HG03442 (cell line): ENCODE data around the gene CASK.
A peak's percentile ranks its signal among the peaks of the same experiment; 100 is the strongest.
"Not testable (repeated sequence)": the region's sequence is repeated elsewhere in the genome, so short reads cannot be mapped to it uniquely, and the experiment has no call there.

Experiments used
- ATAC-seq: cut with Tn5 transposase; IDR thresholded peaks from one replicate; pipeline ENCODE4 v1.9.1; 2021; ENCODE audit warnings: mild to moderate bottlenecking, moderate library complexity; ENCODE audit not compliant: unreplicated experiment

CASK gene

DNA sequence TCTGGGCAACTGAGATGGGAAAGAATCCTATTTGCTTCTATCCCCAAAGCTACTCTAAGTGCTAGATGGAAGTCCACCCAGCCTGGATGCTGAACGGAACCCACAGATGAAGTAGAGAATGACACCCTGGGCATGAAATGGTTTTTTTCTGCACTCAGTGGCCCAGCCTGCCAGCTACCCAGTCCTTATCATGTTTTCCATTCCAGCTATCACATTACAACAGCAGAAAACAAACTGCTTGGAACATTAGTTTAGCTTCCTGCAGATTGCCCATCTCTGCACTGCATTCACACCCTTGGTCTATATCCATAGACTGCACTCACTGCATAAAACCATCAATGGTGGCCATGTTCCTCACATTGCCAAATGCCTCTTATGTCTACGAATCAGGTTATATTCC lies 397.1 kb downstream of the CASK start:
- ATAC-seq, result no peak

DNA sequence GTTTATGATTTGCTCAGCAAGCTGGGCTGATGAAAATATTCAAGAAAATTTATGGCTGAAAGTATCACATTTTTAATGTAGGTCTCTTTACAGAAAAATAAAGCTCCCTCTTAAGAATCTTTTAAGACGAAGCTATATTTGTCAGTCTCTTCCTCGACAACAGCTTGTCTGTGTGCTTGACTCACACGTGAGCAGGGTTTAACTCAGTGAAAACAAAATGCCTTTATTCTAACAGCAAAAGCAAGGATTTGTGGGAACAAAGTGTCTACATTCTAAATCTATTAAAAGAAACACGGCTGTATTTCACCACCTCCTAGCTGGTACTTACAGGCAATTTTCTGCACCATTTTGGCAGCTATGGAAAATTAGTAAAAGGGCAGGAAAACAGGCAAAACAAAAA lies 400.7 kb downstream of the CASK start:
- ATAC-seq, result no peak

DNA sequence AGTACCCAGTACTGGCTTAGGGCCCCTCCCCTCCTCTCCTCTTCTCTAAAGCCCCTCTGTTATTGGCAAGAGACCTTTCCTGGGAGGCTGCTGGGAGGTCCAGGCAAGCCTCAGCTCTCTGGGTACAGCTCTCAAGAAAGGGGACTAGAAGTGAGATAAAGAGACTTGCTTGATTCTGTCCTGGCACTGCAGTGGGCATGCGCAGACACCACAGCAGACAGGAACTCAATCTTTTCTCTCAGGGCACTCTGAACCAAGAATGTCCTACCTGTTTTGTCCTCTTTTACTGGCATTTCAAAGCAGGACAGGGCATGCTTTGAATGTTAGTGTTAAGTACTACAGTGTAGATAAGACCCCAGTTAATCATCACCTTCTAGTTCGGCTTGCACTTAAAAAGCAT lies 401.3 kb downstream of the CASK start:
- no peak for ATAC-seq

DNA sequence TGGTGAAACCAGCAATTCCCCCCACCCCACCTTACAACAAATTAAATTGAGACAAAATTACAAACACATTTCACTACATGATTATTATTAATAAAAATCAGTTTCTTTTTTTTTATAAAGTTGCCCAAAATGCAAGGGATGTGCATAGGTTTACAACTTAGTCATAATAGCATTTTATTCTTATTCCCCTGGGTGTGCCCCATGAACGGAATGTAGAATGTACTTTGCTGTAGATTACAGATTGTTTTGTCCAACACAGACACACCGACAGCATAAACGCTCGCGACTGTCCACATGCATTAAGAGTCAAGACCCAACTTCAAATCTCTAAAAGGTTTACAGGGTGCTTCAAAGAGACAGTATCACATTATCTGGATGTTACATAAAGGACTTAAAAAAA lies 403.9 kb downstream of the CASK start:
- ATAC-seq, result no peak

DNA sequence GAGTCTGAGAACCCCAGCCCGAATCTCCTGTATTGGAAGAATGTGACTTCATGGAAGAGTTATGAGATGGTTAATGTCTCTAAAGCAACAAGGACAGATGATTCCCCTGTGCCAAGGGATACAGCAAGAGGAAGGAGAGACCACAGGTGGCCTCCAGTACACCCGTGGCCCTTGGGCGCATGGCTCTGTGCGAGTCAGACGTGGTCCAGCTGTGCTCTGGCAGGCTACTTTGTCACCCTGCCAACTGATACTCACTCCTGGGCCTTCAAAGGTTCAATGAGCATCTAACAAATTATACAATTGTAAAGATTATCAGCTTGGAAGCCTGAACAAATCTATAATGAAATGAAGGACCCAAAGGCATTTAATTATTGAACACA lies 404.5 kb downstream of the CASK start:
- no peak for ATAC-seq

DNA sequence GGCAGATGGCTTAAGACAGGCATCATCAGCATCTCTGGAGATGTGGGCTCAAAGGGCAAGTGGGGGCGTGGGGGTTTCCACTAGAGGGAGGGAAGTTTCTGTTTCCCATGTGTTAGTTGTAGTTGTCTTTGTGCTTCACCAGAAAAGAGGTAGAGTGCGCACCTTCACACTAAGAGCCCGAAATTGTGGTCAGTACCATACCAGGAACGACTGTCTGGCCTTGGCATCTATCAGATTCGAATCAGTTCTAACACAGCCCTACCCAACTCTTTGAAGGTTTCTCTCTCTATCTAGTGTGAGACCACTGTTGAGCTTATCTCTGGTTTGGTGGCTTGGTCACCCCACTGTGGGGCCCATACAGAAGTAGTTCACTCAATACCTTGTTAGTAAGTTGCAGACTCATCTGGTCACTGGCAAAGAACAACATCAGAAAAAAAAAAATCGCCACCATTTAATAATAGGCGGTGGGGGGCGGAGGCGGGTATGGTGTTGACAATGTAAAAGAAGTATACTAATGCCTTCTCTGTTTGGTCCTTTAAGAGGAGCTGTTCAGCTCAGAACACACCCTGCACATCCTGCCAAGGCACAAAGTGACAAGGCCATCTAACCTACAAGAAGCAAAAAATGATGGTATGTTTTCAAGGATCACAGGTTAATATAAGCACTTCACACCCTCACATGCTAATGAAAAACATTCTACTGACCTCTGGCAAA lies 405.1 kb downstream of the CASK start:
- no peak for ATAC-seq

DNA sequence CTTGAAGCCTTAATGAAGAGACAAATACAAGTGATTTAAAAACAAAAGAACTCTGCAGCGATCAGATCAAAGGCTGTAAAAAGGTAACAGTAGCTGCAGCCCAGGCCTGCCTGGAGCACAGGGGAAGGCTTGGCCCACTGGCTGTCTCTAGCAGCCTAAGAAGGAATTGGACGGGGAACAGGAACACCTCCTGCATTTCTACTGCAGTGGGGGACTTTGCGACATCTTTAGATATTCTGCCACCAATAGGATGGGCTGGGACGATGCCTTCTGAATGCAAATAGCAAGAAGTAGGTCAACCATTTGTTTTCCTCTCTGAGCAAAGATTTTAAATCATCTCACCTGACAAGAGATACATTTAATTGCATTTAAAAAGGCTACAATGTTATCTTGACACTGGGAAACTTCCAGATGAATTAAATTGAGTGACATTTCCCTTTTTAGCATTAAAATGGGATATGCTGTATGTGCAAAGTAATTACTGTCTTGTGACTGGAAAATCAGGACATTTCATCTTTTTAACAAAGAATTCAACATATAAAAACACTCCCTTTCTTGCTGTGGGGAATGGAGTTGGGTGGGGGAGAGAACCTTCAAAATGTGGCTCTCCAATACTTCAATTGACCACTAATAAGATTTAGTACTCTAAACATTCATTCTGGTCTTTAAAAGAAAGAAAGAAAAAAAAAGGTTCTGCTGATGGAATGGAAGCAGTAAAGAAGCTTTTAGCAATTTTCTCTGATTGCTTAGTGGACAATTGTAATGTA lies 406.2 kb downstream of the CASK start:
- ATAC-seq, result no peak

DNA sequence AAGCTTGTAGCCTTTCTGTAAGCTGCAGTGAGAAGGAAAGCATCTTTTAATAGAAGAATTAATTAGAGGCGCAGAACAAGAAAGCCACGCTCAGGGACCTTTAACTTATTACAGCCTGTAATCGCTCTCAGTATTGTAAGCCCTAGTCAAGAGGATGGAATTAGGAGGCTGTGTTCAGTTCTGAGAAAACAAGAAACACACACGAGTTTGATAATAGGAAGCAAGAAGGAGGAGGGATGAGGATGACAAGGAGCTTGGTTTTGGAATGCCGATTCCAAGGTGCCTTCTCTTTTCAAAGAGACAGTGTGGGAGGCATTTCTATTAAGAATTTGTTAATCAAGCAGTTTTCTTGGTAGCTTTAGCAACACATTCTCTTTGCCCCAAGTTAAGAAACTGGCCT lies 406.9 kb downstream of the CASK start:
- no peak for ATAC-seq

DNA sequence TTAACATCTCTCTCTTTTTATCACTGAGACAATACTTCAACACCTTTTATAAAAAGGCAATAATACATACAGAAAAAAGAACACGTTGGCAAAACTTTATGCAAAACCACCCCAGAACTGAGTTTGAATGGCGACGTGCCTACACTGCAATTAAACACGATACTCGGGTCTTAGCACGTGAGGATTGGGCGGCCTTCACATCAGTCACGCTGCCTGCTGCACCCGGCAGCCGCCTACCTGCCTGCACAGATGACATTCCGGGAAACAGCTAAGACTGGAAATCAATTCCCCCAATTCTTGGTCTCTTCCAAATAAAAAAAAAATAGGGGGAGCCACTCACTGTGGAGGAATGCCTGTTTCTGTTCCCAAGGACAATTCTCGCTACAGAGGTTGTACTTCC lies 408.0 kb downstream of the CASK start:
- ATAC-seq, result no peak

DNA sequence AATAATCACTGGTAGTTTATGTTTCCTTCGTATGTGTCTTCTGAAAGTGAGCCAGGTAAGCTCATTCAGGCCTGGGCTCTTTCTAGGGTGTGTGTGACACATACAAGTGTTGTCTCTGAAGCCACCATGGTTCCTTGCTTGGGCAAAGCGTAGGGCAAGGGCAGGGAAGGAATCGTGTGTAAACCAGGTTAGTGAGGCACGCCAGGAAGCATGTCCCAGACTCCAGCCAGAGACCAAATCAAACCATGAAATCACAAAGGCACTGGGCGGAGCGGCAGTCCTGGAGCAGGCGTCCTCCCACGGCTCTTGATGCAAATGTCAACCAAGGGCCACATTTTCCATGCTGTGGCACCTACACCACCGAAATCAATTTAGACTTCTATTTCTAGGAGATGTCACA lies 409.2 kb downstream of the CASK start:
- ATAC-seq, result no peak

DNA sequence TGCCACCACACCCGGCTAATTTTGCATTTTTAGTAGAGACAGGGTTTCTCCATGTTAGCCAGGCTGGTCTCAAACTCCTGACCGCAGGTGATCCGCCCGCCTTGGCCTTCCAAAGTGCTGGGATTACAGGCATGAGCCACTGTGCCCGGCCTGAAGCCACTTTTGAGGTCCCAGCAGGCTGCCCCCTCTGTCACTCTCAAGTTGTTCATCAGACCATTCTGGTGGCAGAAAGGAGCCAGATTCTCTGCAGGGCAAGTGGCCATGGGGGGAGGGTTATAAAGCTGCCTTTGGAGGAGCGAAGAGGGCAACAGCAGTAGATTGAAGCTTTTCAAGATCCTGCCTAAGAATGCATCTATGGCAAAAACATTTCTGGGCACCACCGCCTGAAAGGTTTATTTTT lies 410.5 kb downstream of the CASK start:
- not testable (repeated sequence) for ATAC-seq

DNA sequence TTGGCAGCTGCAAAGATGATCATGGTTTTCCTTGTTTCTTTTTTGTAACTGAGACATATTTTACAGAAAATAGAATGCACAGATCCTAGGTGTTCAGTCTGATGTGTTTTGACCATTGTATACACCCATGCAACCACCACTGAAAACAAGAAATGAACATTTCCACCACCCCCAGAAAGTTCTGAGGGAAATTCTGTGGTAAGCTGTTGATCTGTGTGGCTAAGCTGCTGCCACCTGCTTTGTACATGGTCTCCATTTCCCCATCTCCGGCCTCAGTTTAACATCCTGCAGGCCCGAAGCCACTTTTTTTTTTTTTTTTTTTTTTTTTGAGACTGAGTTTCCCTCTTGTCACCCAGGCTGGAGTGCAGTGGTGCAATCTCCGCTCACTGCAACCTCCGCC lies 411.0 kb downstream of the CASK start:
- ATAC-seq, result peak; percentile 97

DNA sequence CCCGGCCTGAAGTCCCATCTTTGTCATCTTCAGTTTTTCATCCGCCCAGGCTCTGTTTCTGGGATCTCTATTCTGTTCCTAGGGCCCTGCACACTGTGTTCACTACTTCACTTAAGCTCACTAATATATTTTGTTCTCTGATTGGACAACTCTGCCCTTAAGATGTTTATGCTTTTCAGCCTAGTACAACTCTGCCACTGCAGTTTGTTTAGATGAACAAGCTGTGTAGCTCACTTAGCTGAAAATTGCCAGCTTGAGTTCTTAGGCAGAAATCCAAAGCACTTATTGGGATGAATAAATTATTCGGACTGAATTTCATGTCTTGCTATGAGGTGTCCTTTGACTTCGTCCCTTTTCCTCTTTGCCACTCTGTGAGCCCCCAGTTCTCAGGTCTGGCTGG lies 415.4 kb downstream of the CASK start:
- no peak for ATAC-seq

DNA sequence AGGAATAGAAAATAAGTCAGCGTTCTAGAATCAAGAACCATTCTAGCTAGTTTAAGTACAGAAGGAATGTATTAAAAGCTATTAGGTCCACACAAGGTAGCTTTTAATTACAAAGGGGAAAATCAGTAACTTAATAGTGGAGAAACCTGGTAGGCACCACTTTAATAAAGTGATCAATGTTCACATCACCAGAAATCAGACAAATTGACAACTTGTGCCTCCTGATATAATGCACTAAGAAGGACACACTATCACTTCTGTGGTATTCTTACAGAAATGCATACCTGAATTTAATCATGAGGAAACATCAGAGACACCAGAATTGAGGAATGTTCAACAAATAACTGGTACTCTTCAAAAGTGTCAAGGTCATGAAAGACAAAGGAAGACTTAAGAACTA lies 421.4 kb downstream of the CASK start:
- ATAC-seq, result no peak

DNA sequence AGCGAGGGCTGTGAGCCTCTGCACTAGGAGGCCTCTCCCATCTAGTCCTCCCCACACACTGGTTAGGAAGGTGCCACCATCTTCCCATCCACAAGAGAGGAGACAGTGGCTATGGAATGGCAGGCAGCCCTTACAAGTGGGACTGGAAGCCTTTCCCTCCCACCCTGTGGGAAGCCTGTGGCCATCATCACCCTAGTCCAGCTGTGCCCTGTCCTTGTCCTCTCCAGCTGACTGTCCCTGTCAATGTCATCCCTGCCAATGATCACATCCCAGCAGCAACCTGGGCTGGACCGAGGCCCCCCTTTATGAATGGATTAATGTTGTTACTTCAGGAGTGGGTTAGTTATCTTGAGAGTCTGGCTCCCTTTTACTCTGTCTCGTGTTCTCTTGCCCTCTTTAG lies 423.4 kb downstream of the CASK start:
- no peak for ATAC-seq

DNA sequence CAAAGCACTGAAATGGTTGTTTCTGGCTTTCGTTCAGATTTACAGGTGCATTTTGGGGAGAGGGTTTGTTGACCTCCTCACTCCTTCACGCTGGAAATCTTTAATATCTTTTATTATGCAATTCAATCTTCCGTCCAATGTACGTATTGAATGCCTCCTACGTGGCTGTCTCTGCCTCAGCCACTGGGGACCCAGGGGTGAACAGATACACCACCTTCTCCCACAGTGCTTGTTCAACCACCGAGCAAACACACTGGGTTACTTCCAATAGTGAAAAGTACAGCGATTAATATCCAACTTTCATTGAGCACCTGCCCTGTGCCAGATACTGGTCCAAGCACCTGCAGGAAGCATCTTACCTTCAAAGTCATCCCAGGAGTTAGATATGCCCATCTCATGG lies 424.2 kb downstream of the CASK start:
- ATAC-seq, result no peak

DNA sequence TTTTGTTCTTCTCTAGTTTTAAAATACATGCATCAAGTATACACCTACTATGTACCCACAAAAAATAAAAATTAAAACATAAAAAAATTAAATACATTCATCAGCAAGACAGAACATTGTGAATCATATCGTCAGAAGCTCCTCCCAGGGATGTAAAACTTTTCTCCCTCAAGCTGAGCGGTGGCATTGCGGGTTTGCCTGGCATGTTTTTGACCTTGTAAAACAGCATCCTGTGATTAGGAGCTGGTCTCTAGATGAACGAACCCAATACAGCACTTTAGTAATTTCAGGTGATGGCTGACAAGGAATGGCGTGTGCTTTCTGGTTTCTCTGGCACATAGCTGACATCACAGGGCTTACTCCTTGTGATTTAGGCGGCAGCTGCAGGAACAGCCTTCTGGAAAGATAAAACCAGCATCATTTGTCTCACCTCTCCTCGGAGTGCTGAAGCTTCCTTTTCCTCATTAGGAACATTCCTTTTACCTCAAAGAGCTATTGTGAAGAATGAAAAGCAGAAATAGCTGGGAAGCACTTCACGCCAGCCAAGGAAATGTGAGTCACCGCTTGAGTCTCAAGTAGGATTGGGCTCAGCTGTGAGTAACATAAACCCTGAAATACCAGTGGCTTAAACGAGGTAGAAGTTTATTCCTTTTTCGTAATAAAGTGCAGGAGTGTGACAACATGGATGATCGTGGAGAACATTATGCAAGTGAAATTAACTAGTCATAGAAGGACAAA lies 431.9 kb downstream of the CASK start:
- no peak for ATAC-seq

DNA sequence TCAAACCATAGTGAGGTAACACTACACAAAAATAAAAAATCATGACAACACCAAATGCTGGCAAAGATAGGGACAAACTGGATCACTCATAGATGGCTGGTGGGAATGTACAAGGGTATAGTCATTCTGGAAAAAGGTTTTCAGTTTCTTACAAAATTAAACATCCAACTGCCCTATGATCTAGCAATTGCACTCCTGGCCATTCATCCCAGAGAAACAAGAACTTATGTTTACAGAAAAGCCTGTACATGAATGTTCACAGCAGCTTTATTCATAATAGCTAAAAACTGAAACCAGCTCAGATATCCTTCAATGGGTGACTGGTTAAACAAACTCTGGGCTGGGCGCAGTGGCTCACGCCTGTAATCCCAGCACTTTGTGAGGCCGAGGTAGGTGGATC lies 432.9 kb downstream of the CASK start:
- no peak for ATAC-seq

DNA sequence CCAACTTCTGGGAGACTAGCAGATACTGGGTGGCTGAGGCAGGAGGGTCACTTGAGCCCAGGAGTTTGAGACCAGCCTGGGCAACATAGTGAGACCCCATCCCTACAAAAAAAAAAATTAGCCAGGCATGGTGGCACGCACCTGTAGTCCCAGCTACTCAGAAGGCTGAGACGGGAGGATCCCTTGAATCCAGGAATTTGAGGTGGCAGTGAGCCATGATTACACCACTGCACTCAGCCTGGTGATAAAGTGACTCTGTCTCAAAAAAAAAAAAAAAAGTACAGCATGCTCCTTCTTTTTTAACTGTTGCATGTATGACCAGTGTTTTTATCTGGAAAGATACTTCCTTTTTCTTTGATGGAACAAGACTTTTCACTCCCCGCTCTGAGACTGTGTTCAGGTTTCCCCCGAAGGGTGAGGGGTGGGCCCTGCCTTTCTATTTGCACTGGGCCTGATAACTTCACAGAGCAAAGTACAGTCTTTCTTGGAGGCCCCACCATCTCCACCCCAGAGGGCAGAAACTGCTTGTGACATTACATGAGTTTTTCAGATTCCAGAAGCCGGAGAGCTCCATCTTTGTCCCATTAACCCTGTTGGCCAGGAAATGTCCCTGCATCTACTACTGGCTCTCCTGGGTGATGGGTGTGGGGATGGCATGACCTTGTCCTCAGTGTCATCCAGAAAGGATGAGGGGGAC lies 441.1 kb downstream of the CASK start:
- ATAC-seq, result no peak

DNA sequence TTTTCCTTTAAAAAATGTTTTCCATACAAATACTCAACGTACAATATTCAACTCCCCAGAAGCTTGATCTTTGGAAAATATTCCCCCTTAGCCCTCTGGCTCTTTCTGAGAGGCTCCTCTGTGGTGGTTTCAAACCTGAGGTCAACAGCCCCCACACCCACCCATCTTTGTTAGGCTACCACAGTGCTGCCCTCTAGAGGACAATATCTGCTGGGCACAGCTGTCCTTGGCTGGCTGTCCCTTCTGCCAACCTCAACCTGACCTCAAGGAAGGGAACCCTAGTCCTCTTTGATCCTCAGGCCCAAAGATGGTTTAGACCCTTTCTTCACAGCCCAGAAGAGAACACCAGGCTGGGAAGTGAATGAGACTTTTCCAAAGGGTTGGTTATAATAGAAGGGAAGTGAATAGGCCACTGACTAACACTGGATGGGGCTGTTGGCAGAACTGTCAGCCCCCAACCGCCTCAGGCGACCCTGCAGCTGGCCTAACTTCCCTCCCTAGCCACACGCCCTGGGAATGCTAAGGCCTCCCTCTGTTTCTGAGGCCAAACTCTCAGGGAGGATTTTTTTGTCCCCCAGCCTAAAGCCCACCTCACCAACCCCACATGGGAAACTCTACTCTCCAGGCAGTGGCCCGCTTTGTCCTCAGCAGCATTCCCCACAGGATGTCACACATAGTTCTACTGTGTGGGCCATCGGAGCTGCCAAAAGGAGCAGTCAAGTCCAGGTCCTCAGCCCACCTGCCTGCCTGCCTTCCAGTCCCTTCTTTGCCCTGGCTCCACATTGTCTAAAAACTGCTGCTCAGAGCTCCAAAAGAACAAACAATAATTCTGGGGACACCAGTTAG lies 441.9 kb downstream of the CASK start:
- no peak for ATAC-seq
